Immature natural killer cell (primary cell): ENCODE data around the gene DRD4. TPM values are rescaled to one million over a fixed set of nuclear protein-coding genes. Genes with fewer than 3 reads are reported as not detected.
A peak's percentile ranks its signal among the peaks of the same experiment; 100 is the strongest.

Source experiments
- DNase-seq, 3 donors: peaks; one replicate each; pipeline ENCODE4 v3.0.0; 2022; ENCODE audit warnings: mixed read lengths in 1 of 3
- H3K27ac Mint-ChIP-seq, 6 donors: one replicate each; pipeline ENCODE4 v1.8.0; 2020; ENCODE audit warnings: mixed read lengths in 6 of 6, mild to moderate bottlenecking in 5 of 6, inconsistent platforms in 4 of 6, moderate library complexity in 3 of 6
- H3K27me3 Mint-ChIP-seq, 3 donors: one replicate each; pipeline ENCODE4 v1.8.0; 2020 to 2021; ENCODE audit warnings: low read depth in 3 of 3, mild to moderate bottlenecking in 3 of 3, mixed read lengths in 3 of 3, moderate library complexity in 3 of 3, inconsistent platforms in 1 of 3
- H3K36me3 Mint-ChIP-seq, 3 donors: one replicate each; pipeline ENCODE4 v1.8.0; 2020; ENCODE audit warnings: mixed read lengths in 3 of 3, inconsistent platforms in 2 of 3, mild to moderate bottlenecking in 2 of 3
- H3K4me1 Mint-ChIP-seq, 2 donors: one replicate each; pipeline ENCODE4 v1.8.0; 2020; ENCODE audit warnings: inconsistent platforms in 2 of 2, mild to moderate bottlenecking in 2 of 2, mixed read lengths in 2 of 2, moderate library complexity in 1 of 2
- H3K4me3 Mint-ChIP-seq, 5 donors: one replicate each; pipeline ENCODE4 v1.8.0; 2020; ENCODE audit warnings: mild to moderate bottlenecking in 5 of 5, mixed read lengths in 5 of 5, inconsistent platforms in 3 of 5, moderate library complexity in 3 of 5
- H3K9me3 Mint-ChIP-seq, 6 donors: one replicate each; pipeline ENCODE4 v1.8.0; 2020; ENCODE audit warnings: mild to moderate bottlenecking in 6 of 6, mixed read lengths in 6 of 6, inconsistent platforms in 4 of 6, moderate library complexity in 3 of 6
- polyA plus RNA-seq, 3 donors: library from polyadenylated mRNA; unstranded; fragments of 300-500 nt; fragmentation: Illumina TruSeq; gene quantifications; one replicate each; pipeline ENCODE4 v1.2.3, GENCODE V29; 2021

The DRD4 gene
- polyA plus RNA-seq, 3 donors from 2014 or later: not detected

- Mint-ChIP-seq H3K9me3 (no peaks in the 10 kb centered on the region), H3K27ac (peak overlapping the region in 1 of 6 donors; percentile 28), H3K4me1 (no peaks in the 10 kb centered on the region), H3K4me3 (no peak overlapping the region), H3K36me3 (peaks cover 8 to 23% (median 9%) of the 10 kb centered on the region in 3 donors), H3K27me3 (peaks cover 0 to 6% (median under 1%) of the 10 kb centered on the region in 3 donors)
- no peak for DNase-seq
These were observed 33.9 kb upstream of the DRD4 start for GRCh38 chr11:603154-603553.

- DNase-seq: no peak
- peaks cover 4 to 17% (median 8%) of the 10 kb centered on the region in 3 donors for H3K36me3 Mint-ChIP-seq
- H3K9me3 Mint-ChIP-seq: no peaks in the 10 kb centered on the region
- H3K27me3 Mint-ChIP-seq: peaks cover 0 to 3% (median 3%) of the 10 kb centered on the region in 3 donors
- H3K4me3 Mint-ChIP-seq: no peak overlapping the region
- no peaks in the 10 kb centered on the region for H3K4me1 Mint-ChIP-seq
- H3K27ac Mint-ChIP-seq: no peak overlapping the region
These were observed 31.6 kb upstream of the DRD4 start for GRCh38 chr11:605286-606129.

- Mint-ChIP-seq H3K4me1 (no peaks in the 10 kb centered on the region), H3K27ac (no peak overlapping the region), H3K4me3 (no peak overlapping the region), H3K36me3 (peaks cover 4 to 17% (median 8%) of the 10 kb centered on the region in 3 donors), H3K27me3 (peaks cover 0 to 3% (median 3%) of the 10 kb centered on the region in 3 donors), H3K9me3 (no peaks in the 10 kb centered on the region)
- no peak for DNase-seq
These were observed 30.8 kb upstream of the DRD4 start for GRCh38 chr11:606245-606644.

GRCh38 chr11:607020-607780 is 29.9 kb upstream of the DRD4 start:
- DNase-seq: no peak
- H3K4me1 Mint-ChIP-seq: peaks cover 0 to 2% of the 10 kb centered on the region in 2 donors
- H3K27ac Mint-ChIP-seq: no peak overlapping the region
- H3K36me3 Mint-ChIP-seq: peaks cover 4 to 16% (median 6%) of the 10 kb centered on the region in 3 donors
- H3K27me3 Mint-ChIP-seq: peaks cover 0 to 6% (median 3%) of the 10 kb centered on the region in 3 donors
- H3K9me3 Mint-ChIP-seq: no peaks in the 10 kb centered on the region
- no peak overlapping the region for H3K4me3 Mint-ChIP-seq

- peaks cover 0 to 8% (median 3%) of the 10 kb centered on the region in 3 donors for H3K27me3 Mint-ChIP-seq
- H3K27ac Mint-ChIP-seq: no peak overlapping the region
- no peak overlapping the region for H3K4me3 Mint-ChIP-seq
- no peaks in the 10 kb centered on the region for H3K9me3 Mint-ChIP-seq
- peaks cover 0 to 4% of the 10 kb centered on the region in 2 donors for H3K4me1 Mint-ChIP-seq
- no peak for DNase-seq
- peaks cover 4 to 17% (median 7%) of the 10 kb centered on the region in 3 donors for H3K36me3 Mint-ChIP-seq
These were observed 29.0 kb upstream of the DRD4 start for GRCh38 chr11:607971-608659.

GRCh38 chr11:608791-609251 is 28.2 kb upstream of the DRD4 start:
- H3K27ac Mint-ChIP-seq: no peak overlapping the region
- peaks cover 4 to 17% (median 7%) of the 10 kb centered on the region in 3 donors for H3K36me3 Mint-ChIP-seq
- no peak overlapping the region for H3K4me3 Mint-ChIP-seq
- H3K4me1 Mint-ChIP-seq: peaks cover 0 to 4% of the 10 kb centered on the region in 2 donors
- no peaks in the 10 kb centered on the region for H3K9me3 Mint-ChIP-seq
- peaks cover 0 to 8% (median 3%) of the 10 kb centered on the region in 3 donors for H3K27me3 Mint-ChIP-seq
- no peak for DNase-seq

- Mint-ChIP-seq H3K36me3 (peaks cover 4 to 15% (median 7%) of the 10 kb centered on the region in 3 donors), H3K9me3 (no peaks in the 10 kb centered on the region)
- DNase-seq: no peak
These were observed 27.7 kb upstream of the DRD4 start for GRCh38 chr11:609341-609811.

GRCh38 chr11:610146-610801 is 26.8 kb upstream of the DRD4 start:
- H3K9me3 Mint-ChIP-seq: no peaks in the 10 kb centered on the region
- no peak overlapping the region for H3K4me3 Mint-ChIP-seq
- H3K27ac Mint-ChIP-seq: no peak overlapping the region
- DNase-seq: no peak
- peaks cover 3 to 12% (median 9%) of the 10 kb centered on the region in 3 donors for H3K27me3 Mint-ChIP-seq
- H3K36me3 Mint-ChIP-seq: peaks cover 0 to 15% (median 7%) of the 10 kb centered on the region in 3 donors
- H3K4me1 Mint-ChIP-seq: peaks cover 5 to 8% of the 10 kb centered on the region in 2 donors

More at GRCh38 chr11:609341-609811, 27.7 kb upstream of the DRD4 start:
- Mint-ChIP-seq H3K27me3 (peaks cover 0 to 10% (median 6%) of the 10 kb centered on the region in 3 donors), H3K4me1 (peaks cover 2 to 6% of the 10 kb centered on the region in 2 donors), H3K4me3 (no peak overlapping the region), H3K27ac (no peak overlapping the region)

- Mint-ChIP-seq H3K36me3 (peaks cover 0 to 15% (median 7%) of the 10 kb centered on the region in 3 donors), H3K27me3 (peaks cover 9 to 12% (median 9%) of the 10 kb centered on the region in 3 donors), H3K4me1 (peaks cover 11 to 13% of the 10 kb centered on the region in 2 donors), H3K27ac (peak overlapping the region in 4 of 6 donors; percentile 60 to 80 (median 62)), H3K4me3 (no peak overlapping the region), H3K9me3 (no peaks in the 10 kb centered on the region)
- DNase-seq: no peak
These were observed 25.8 kb upstream of the DRD4 start for GRCh38 chr11:611001-611996.

GRCh38 chr11:612201-612960 is 24.7 kb upstream of the DRD4 start:
- peaks cover 9 to 12% (median 10%) of the 10 kb centered on the region in 3 donors for H3K27me3 Mint-ChIP-seq
- no peak for DNase-seq
- peaks cover 0 to 7% (median 3%) of the 10 kb centered on the region in 3 donors for H3K36me3 Mint-ChIP-seq
- H3K4me3 Mint-ChIP-seq: peak overlapping the region in 2 of 5 donors; percentile 36 to 42
- H3K4me1 Mint-ChIP-seq: peaks cover 15 to 16% of the 10 kb centered on the region in 2 donors
- no peaks in the 10 kb centered on the region for H3K9me3 Mint-ChIP-seq
- H3K27ac Mint-ChIP-seq: peak overlapping the region; percentile 37 to 80 (median 60)

GRCh38 chr11:612961-613300 is 24.1 kb upstream of the DRD4 start:
- H3K36me3 Mint-ChIP-seq: peaks cover 0 to 7% (median 3%) of the 10 kb centered on the region in 3 donors
- no peak overlapping the region for H3K4me3 Mint-ChIP-seq
- no peak for DNase-seq
- H3K4me1 Mint-ChIP-seq: peaks cover 15 to 16% of the 10 kb centered on the region in 2 donors
- no peaks in the 10 kb centered on the region for H3K9me3 Mint-ChIP-seq
- peak overlapping the region in 2 of 6 donors; percentile 35 to 62 for H3K27ac Mint-ChIP-seq
- peaks cover 9 to 12% (median 10%) of the 10 kb centered on the region in 3 donors for H3K27me3 Mint-ChIP-seq
